Hepatocyte (in vitro differentiated cells): ENCODE measurements around the gene PGC. TPM values are rescaled to one million over a fixed set of nuclear protein-coding genes. Genes with fewer than 3 reads are reported as not detected.

ENCODE experiments used
- DNase-seq: peaks from one replicate; pipeline ENCODE4 v3.0.0-alpha.2; 2016; ENCODE audit warnings: low spot score
- H2AFZ ChIP-seq: fragments of 200-600 bp; sonication (generic); 2 replicates; pipeline ENCODE4 v1.6.0; 2016; ENCODE audit warnings: antibody characterized with exemption, mild to moderate bottlenecking
- H3K27ac ChIP-seq: fragments of 200-600 bp; sonication (generic); 2 replicates; pipeline ENCODE4 v1.5.1; 2016; ENCODE audit warnings: mild to moderate bottlenecking
- H3K27me3 ChIP-seq: fragments of 200-600 bp; sonication (generic); 2 replicates; pipeline ENCODE4 v1.6.1; 2016
- H3K36me3 ChIP-seq: fragments of 200-600 bp; sonication (generic); replicated peaks from 2 replicates; pipeline ENCODE4 v1.5.1; 2016; ENCODE audit warnings: low read depth; ENCODE audit not compliant: insufficient read depth
- H3K4me1 ChIP-seq: fragments of 200-600 bp; sonication (generic); 2 replicates; pipeline ENCODE4 v1.5.1; 2016; ENCODE audit warnings: mild to moderate bottlenecking, moderate library complexity; ENCODE audit not compliant: insufficient read depth
- H3K4me2 ChIP-seq: fragments of 200-600 bp; sonication (generic); 2 replicates; pipeline ENCODE4 v1.6.0; 2016
- H3K4me3 ChIP-seq: fragments of 200-600 bp; sonication (generic); 2 replicates; pipeline ENCODE4 v1.5.1; 2016; ENCODE audit warnings: mild to moderate bottlenecking
- H3K79me2 ChIP-seq: fragments of 200-600 bp; sonication (generic); 2 replicates; pipeline ENCODE4 v1.6.0; 2017; ENCODE audit warnings: mild to moderate bottlenecking
- H3K9me2 ChIP-seq: fragments of 200-600 bp; sonication (generic); replicated peaks from 2 replicates; pipeline ENCODE4 v1.6.0; 2017; ENCODE audit warnings: mild to moderate bottlenecking; ENCODE audit not compliant: insufficient read depth
- H3K9me3 ChIP-seq: fragments of 200-600 bp; sonication (generic); 2 replicates; pipeline ENCODE4 v1.5.1; 2016; ENCODE audit warnings: low read depth, mild to moderate bottlenecking
- H4K20me1 ChIP-seq: fragments of 200-600 bp; sonication (generic); 2 replicates; pipeline ENCODE4 v1.6.0; 2016; ENCODE audit warnings: mild to moderate bottlenecking; ENCODE audit not compliant: insufficient read depth, poor library complexity, severe bottlenecking
- EZH2 ChIP-seq: fragments of 200-600 bp; sonication (generic); IDR thresholded peaks from 2 replicates; pipeline ENCODE4 v1.6.1; 2016; ENCODE audit warnings: antibody characterized with exemption, mild to moderate bottlenecking, borderline replicate concordance
- EZH2phosphoT487 ChIP-seq: fragments of 200-600 bp; sonication (generic); IDR thresholded peaks from one replicate; pipeline ENCODE4 v1.6.1; 2018; ENCODE audit warnings: antibody characterized with exemption, mild to moderate bottlenecking, low read depth, moderate library complexity; ENCODE audit not compliant: unreplicated experiment, severe bottlenecking
- WGBS: methylation state at CpG from one replicate; pipeline ENCODE4 v1.1.6; 2016; ENCODE audit warnings: low lambda C conversion rate; ENCODE audit errors: missing lambda C conversion rate; 5-methylcytosine and 5-hydroxymethylcytosine counted together
- polyA plus RNA-seq: library from polyadenylated mRNA; unstranded; fragments of >200 nt; fragmentation: Nextera tagmentation; extraction: Ambion mirVana; gene quantifications from 2 replicates; pipeline ENCODE4 v1.2.1, GENCODE V29; 2016
- total RNA-seq: library from RNA; depleted of rRNA; stranded (reverse); fragments of >200 nt; gene quantifications from 2 replicates; pipeline ENCODE4 v1.2.3, GENCODE V29; 2014
- TF ChIP-seq, protein P1 (sequence below): fragments of 200-600 bp; sonication (generic); IDR thresholded peaks from 2 replicates; pipeline ENCODE4 v1.5.1; 2016; ENCODE audit warnings: antibody characterized with exemption, mild to moderate bottlenecking; ENCODE audit not compliant: poor library complexity

Gene PGC
- total and polyA plus RNA-seq, 2 experiments from 2014 or later, result 109 to 114 TPM

DNA sequence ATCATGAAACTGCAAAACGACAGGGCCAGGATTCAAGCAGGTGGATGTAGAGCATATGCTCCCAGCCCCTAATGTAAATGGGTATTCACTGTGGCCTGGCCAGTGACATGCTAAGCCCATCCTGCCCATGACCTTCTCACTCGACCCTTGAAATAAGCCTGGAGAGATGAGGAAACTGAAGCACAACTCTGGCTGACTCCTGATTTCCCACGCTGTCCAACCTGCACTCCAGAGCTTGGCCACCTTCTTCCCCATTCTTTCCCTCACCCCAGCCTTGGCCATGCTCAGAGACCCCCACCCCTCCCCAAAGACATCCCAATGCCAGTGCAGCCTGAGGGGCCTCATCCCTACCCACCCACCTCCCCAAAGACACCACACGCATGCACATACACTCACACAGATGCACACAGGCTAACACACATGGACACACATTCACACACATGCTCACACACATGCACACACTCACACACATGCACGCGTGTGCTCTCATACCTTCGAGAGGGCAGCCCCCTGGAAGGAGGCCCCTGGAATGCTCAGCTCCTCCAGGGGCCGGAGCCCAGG lies 24.1 kb downstream of the PGC start:
- 68% methylated on average over 8 of the region's 8 CpGs for WGBS
- H3K79me2 ChIP-seq, result peaks cover 64% of the 10 kb centered on the region
- H3K27me3 ChIP-seq, result no peaks in the 10 kb centered on the region
- H3K27ac ChIP-seq, result peak overlapping the region; percentile 92
- no peaks in the 10 kb centered on the region for H3K9me2 ChIP-seq
- peaks cover 37% of the 10 kb centered on the region for H3K4me1 ChIP-seq
- no peak overlapping the region for H3K4me3 ChIP-seq
- peak overlapping the region; percentile 72 for H3K4me2 ChIP-seq
- no peak overlapping the region for H2AFZ ChIP-seq
- H4K20me1 ChIP-seq, result no peaks in the 10 kb centered on the region
- no peaks in the 10 kb centered on the region for H3K36me3 ChIP-seq
- H3K9me3 ChIP-seq, result no peaks in the 10 kb centered on the region
- no peak for DNase-seq
- no peak for TF ChIP-seq EZH2phosphoT487
- TF ChIP-seq EZH2, result no peak
- TF ChIP-seq, protein P1, sequence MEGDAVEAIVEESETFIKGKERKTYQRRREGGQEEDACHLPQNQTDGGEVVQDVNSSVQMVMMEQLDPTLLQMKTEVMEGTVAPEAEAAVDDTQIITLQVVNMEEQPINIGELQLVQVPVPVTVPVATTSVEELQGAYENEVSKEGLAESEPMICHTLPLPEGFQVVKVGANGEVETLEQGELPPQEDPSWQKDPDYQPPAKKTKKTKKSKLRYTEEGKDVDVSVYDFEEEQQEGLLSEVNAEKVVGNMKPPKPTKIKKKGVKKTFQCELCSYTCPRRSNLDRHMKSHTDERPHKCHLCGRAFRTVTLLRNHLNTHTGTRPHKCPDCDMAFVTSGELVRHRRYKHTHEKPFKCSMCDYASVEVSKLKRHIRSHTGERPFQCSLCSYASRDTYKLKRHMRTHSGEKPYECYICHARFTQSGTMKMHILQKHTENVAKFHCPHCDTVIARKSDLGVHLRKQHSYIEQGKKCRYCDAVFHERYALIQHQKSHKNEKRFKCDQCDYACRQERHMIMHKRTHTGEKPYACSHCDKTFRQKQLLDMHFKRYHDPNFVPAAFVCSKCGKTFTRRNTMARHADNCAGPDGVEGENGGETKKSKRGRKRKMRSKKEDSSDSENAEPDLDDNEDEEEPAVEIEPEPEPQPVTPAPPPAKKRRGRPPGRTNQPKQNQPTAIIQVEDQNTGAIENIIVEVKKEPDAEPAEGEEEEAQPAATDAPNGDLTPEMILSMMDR, result no peak

DNA sequence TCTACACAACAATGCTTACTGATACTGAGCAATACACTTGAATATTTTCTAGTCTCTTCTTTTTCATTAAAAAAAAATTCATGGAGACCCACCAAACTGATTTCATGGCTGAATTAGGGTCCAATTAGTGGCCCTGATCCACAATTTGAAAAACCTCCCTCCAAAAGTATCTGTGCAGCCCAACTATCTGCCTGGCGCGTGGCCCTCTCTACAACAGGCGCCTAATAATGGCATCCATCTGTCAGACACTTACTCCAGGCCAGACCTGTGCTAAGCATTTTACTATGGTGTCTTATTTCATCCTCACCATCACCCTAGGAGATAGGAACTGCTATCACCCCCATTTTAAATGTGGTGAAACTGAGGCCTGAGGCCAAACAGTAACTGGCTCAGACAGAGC lies 25.8 kb downstream of the PGC start:
- Histone ChIP-seq H4K20me1 (no peaks in the 10 kb centered on the region), H3K4me3 (no peak overlapping the region), H3K27ac (no peak overlapping the region), H2AFZ (no peak overlapping the region), H3K4me2 (peak overlapping the region; percentile 25), H3K9me3 (no peaks in the 10 kb centered on the region), H3K27me3 (no peaks in the 10 kb centered on the region), H3K36me3 (no peaks in the 10 kb centered on the region), H3K4me1 (peaks cover 48% of the 10 kb centered on the region), H3K9me2 (no peaks in the 10 kb centered on the region), H3K79me2 (peaks cover 55% of the 10 kb centered on the region)
- TF ChIP-seq, protein P1, result no peak
- TF ChIP-seq EZH2 (no peak), EZH2phosphoT487 (no peak)
- no peak for DNase-seq
- 96% methylated on average over 3 of the region's 3 CpGs for WGBS

DNA sequence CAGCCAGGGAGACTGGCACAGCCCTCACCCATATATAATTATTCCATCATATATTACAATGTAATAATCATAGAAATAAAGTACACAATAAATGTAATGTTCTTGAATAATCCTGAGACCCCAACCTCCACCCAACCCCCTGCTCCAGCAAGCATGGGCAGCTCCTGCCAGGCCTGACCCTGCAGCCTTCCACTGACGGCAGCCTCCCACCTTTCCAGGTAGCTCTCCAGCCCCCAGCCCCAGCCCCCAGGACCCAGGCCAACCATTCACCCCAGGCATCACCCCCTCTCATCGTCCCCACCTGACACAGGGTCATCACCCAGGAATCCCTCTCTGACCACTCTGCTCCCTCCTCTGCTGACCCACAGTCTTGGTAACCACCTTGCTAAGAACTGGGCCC lies 26.4 kb downstream of the PGC start:
- Histone ChIP-seq H3K9me2 (no peaks in the 10 kb centered on the region), H4K20me1 (no peaks in the 10 kb centered on the region), H3K27me3 (no peaks in the 10 kb centered on the region), H3K36me3 (no peaks in the 10 kb centered on the region), H3K79me2 (peaks cover 58% of the 10 kb centered on the region), H3K4me2 (peak overlapping the region; percentile 25), H3K4me3 (no peak overlapping the region), H3K27ac (no peak overlapping the region), H3K9me3 (no peaks in the 10 kb centered on the region), H2AFZ (no peak overlapping the region), H3K4me1 (peaks cover 48% of the 10 kb centered on the region)
- DNase-seq, result no peak
- 86% methylated on average over 2 of the region's 2 CpGs for WGBS
- TF ChIP-seq, protein P1, result no peak
- TF ChIP-seq EZH2 (no peak), EZH2phosphoT487 (no peak)

DNA sequence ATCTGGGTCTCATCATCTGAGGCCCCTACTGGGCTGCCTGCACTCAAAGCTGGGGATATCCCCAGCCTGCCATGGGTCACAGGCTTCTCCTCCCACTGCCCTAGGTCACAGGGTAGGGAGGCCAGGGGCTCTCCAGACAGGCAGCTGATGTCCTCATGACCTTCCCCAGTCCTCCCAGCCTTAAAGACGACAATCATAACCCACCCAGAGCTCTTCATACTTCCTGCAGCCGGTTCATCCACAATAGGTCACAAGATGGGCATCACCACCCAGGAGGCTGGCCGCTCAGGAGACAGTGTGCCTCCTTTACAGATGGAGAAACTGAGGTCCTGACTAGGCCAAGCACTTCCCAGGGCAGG lies 27.0 kb downstream of the PGC start:
- Histone ChIP-seq H3K27ac (no peak overlapping the region), H4K20me1 (no peaks in the 10 kb centered on the region), H3K9me3 (no peaks in the 10 kb centered on the region), H3K79me2 (peaks cover 57% of the 10 kb centered on the region), H3K4me1 (peaks cover 43% of the 10 kb centered on the region), H3K4me2 (peak overlapping the region; percentile 12), H2AFZ (no peak overlapping the region), H3K4me3 (no peak overlapping the region), H3K9me2 (no peaks in the 10 kb centered on the region), H3K36me3 (no peaks in the 10 kb centered on the region), H3K27me3 (no peaks in the 10 kb centered on the region)
- WGBS, result 88% methylated on average over 3 of the region's 3 CpGs
- no peak for DNase-seq
- TF ChIP-seq EZH2 (no peak), EZH2phosphoT487 (no peak)
- TF ChIP-seq, protein P1, result no peak
